Choroid plexus epithelial cell (primary cell): Measurements from ENCODE around the gene TLR8.
A peak's percentile ranks its signal among the peaks of the same experiment; 100 is the strongest.

Experiments used
- DNase-seq: peaks from one replicate; pipeline ENCODE4 v3.0.0-alpha.2; 2010; ENCODE audit warnings: low read depth
- H3K4me3 ChIP-seq: 2 replicates; pipeline ENCODE4 v1.5.1; 2011; ENCODE audit warnings: low read depth, mild to moderate bottlenecking, control low read depth, low read length, moderate library complexity
- TF ChIP-seq, protein P1 (sequence below): conservative IDR thresholded peaks from 2 replicates; pipeline ENCODE4 v1.5.1; 2011; ENCODE audit warnings: low read depth, mild to moderate bottlenecking, control low read depth, inconsistent platforms, low read length, moderate library complexity

Gene TLR8

DNA sequence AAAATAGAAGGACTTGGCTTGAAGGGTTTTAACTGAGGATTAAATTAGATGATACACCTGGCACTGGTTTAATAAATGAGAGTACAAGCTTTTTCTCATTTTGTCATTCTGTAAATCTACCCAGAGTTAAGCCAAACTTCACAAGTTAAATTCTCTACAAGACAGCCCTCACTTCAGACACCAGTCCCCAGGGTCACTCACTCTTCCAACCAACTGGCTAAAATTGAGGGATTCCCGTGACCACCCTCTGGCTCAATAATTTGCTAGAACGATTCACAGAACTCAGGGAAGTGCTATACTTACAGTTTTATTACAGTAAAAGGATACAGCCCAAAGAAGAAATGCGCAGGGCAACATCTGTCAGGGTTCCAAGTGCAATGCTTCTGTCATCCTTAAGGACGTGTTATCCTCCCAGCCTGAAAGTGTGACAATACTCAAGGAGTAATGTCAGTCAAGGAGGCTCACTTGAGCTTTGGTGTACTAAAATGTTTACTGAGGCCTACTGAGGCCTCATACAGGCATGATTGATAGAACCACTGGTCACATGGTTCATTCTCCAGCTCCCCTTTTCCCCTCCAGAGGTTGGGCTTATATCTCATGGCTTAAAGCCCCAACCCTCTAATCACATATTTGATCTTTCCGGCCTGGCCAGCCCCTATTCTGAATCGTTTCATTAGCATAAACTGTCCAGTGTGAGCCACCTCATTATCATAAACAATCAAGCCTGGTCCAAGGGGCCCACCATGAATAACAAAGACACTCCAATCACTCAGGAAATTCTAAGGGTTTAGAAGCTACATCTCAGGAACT is 58.9 kb downstream of the TLR8 start:
- H3K4me3 ChIP-seq = no peak overlapping the region
- TF ChIP-seq, protein P1, sequence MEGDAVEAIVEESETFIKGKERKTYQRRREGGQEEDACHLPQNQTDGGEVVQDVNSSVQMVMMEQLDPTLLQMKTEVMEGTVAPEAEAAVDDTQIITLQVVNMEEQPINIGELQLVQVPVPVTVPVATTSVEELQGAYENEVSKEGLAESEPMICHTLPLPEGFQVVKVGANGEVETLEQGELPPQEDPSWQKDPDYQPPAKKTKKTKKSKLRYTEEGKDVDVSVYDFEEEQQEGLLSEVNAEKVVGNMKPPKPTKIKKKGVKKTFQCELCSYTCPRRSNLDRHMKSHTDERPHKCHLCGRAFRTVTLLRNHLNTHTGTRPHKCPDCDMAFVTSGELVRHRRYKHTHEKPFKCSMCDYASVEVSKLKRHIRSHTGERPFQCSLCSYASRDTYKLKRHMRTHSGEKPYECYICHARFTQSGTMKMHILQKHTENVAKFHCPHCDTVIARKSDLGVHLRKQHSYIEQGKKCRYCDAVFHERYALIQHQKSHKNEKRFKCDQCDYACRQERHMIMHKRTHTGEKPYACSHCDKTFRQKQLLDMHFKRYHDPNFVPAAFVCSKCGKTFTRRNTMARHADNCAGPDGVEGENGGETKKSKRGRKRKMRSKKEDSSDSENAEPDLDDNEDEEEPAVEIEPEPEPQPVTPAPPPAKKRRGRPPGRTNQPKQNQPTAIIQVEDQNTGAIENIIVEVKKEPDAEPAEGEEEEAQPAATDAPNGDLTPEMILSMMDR = no peak
- no peak for DNase-seq

GRCh38 chrX:12966151-12966550 is 59.7 kb downstream of the TLR8 start:
- TF ChIP-seq, protein P1 = no peak
- H3K4me3 ChIP-seq = no peak overlapping the region
- DNase-seq = no peak

- no peak for DNase-seq
- TF ChIP-seq, protein P1 = no peak
- no peak overlapping the region for H3K4me3 ChIP-seq
These were observed 61.5 kb downstream of the TLR8 start for GRCh38 chrX:12967711-12968465.

DNA sequence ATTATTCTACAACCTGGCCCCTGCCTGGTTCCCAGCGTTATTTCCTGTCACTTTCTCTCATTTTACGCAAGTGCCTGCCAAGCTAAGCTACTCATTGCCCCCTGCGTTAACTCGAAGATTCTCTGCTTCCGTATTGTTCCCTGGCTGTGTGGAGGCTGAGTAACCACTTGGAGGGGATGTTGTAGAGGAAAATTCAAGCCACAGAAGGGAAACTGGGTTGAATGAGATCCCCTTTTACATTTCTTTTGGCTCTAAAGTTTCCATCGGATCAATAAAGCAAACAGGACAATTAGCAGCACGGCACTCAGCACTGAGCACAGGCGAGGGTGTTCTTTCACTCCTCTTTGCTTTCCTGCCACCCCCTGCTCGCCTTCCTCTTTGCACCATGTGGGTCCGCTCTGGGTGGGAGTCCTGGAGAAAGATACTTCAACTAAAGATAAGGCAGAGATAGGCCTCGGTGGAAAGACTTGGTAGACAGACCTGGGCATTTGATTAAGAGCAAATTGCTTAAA is 64.3 kb downstream of the TLR8 start:
- DNase-seq = peak; percentile 79
- H3K4me3 ChIP-seq = peak overlapping the region; percentile 8
- TF ChIP-seq, protein P1 = peak; percentile 62

- TF ChIP-seq, protein P1 = no peak
- no peak overlapping the region for H3K4me3 ChIP-seq
- no peak for DNase-seq
These were observed 65.0 kb downstream of the TLR8 start for GRCh38 chrX:12971282-12972003.

- H3K4me3 ChIP-seq = no peak overlapping the region
- no peak for DNase-seq
- TF ChIP-seq, protein P1 = no peak
These were observed 65.8 kb downstream of the TLR8 start for GRCh38 chrX:12972243-12972642.
